Astrocyte of the cerebellum (primary cell): ENCODE data around the gene ZNF384.

Experiments
- DNase-seq: peaks from one replicate; pipeline ENCODE4 v3.0.0-alpha.2; 2011; ENCODE audit warnings: low read depth
- H3K4me3 ChIP-seq: 2 replicates; pipeline ENCODE4 v1.5.1; 2011; ENCODE audit warnings: mild to moderate bottlenecking, low read depth, low read length, moderate library complexity
- in situ Hi-C: cut with HindIII; loops from 2 replicates; pipeline ENCODE4 v1.10.0; 2017; ENCODE audit warnings: low sequenced_read_pairs
- TF ChIP-seq, protein P1 (sequence below): IDR thresholded peaks from 2 replicates; pipeline ENCODE4 v1.5.1; 2012; ENCODE audit warnings: low read length, low read depth, moderate library complexity, mild to moderate bottlenecking; ENCODE audit errors: missing control alignments

The ZNF384 gene

DNA sequence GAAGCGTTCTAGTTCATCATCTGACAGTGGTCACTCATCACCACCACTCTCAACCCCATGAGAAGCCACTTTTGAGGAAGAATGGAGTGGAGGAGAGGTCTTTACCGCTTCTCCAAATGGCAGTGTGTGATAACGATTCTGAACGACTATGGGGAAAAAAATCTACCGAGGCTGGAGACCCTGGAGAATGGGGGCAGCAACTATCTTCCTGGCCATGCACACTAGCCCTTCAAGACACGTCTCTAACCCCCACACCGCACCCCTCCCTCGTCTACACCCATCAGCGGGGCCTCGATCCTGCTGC, 26.6 kb downstream of the ZNF384 start:
- TF ChIP-seq, protein P1, sequence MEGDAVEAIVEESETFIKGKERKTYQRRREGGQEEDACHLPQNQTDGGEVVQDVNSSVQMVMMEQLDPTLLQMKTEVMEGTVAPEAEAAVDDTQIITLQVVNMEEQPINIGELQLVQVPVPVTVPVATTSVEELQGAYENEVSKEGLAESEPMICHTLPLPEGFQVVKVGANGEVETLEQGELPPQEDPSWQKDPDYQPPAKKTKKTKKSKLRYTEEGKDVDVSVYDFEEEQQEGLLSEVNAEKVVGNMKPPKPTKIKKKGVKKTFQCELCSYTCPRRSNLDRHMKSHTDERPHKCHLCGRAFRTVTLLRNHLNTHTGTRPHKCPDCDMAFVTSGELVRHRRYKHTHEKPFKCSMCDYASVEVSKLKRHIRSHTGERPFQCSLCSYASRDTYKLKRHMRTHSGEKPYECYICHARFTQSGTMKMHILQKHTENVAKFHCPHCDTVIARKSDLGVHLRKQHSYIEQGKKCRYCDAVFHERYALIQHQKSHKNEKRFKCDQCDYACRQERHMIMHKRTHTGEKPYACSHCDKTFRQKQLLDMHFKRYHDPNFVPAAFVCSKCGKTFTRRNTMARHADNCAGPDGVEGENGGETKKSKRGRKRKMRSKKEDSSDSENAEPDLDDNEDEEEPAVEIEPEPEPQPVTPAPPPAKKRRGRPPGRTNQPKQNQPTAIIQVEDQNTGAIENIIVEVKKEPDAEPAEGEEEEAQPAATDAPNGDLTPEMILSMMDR, result no peak
- peak overlapping the region; percentile 69 for H3K4me3 ChIP-seq
- in situ Hi-C loops, result no loop called here
- DNase-seq, result no peak

DNA sequence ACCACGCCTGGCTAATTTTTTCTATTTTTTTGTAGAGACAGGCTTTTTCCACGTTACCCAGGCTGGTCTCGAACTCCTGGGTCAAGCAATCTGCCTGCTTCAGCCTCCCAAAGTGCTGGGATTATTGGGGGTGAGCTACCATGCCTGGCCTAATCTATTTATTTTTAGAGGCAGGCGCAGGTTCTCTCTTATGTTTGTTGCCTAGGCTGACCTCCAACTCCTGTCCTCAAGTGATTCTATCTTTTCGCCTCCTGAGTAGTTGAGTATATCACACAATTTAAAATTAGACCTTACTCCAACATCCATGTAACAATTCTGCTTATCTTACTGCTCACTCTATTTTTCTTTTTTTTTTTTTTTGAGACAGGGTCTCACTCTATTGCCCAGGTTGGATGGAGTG, 35.2 kb downstream of the ZNF384 start:
- no peak for DNase-seq
- no peak overlapping the region for H3K4me3 ChIP-seq
- TF ChIP-seq, protein P1, result no peak
- in situ Hi-C loops, result no loop called here

DNA sequence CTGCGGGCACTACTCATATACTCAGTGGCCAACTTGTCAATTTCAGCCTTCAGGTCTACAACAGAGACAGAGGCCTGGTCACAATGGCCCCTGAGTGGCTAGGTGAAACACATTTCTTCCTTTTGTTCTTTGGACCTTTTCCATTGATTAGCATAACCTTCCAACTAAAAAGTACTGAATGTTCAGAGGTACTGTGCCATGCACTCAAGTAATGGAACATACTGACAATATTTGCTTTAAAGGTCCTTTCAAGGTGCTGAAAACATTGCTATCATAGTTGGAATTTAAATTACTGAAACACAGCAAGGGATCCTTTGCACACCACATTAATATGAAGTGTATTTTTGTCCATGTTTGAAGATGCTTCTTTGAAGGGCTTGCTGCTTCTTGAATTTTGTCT, 35.8 kb downstream of the ZNF384 start:
- TF ChIP-seq, protein P1, result no peak
- H3K4me3 ChIP-seq, result no peak overlapping the region
- in situ Hi-C loops, result no loop called here
- no peak for DNase-seq

DNA sequence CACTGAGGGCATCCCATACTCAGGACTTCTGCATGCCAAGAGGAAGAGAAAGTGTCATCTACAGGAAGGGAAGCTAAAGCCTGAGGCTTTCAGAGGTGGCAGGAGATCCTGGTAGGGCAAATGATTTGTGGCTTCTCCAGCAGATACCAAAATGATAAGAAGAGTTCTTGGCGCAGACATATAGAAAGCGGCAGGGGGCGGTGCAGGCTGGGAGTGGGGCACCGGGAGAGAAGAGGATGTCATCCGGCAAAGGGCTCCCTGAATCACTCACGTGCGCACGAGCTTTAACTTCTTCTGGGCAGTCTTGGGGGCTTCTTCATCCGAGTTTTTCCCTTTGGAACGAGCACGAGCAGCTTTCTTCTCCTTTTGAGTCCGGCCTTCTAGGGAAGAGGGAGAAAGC, 36.8 kb downstream of the ZNF384 start:
- in situ Hi-C loops, result no loop called here
- TF ChIP-seq, protein P1, result no peak
- no peak overlapping the region for H3K4me3 ChIP-seq
- DNase-seq, result no peak

DNA sequence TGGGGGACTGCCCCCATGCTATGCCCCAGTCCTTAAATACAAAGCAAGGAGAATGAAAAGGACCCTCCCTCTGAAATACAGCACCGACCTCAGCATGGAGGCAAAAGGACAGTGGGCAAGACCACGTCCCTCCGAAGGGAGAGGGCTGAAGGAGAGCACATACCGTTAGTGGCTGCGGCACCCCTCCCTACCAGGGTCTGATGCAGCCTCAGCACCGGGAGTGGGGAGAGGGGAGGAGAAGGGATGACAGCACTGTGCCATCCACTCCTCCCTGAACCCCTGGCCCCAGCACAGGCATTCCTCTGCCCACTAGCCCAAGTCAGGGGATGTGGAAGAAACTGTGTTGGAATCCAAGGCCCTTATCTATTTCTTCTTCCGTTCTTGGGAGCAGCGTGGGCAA, 38.3 kb downstream of the ZNF384 start:
- TF ChIP-seq, protein P1, result no peak
- H3K4me3 ChIP-seq, result no peak overlapping the region
- no peak for DNase-seq
- in situ Hi-C loops, result no loop called here

DNA sequence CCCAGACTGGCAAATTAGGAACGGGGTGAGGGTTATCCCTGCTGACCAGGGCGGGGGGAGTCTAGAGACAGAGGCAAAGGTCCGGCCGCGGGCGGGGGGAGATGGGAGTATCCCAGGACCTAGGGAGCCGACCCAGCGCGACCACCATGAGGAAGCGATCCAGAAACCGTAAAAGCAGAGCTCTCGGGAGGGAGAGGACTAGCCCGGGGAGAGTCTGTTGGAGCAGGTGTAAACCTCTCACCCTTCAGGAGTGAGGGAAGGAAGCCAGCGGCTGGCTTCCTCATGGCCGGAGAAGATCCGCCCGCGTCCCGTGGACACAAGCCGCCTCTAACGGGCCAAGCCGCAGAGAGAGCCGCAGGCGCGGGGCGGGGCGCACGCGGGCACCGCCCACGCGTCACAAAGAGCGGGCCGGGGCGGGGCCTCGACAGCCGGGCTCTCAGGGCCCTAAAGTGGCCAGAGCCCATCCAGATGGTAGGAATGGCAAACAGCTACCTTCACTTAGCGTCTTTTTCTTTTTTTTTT, 42.0 kb downstream of the ZNF384 start, which contains the start of gene ACRBP:
TSS of gene ACRBP (minus strand) at position 350 of the 522 bp plus-strand sequence. CDS start at position 284, 66 bp downstream.
- in situ Hi-C loops, result loop anchor here (5.0 kb wide), 1 partner anchor 45 kb away; no protein-coding TSS in a partner anchor
- peak within 1 kb of the TSS; percentile 34 for H3K4me3 ChIP-seq
- TF ChIP-seq, protein P1, result no peak
- peak; percentile 13 for DNase-seq
